Smooth muscle cell (in vitro differentiated cells): ENCODE results near the gene MEF2C. TPM values are rescaled to one million over a fixed set of nuclear protein-coding genes. Genes with fewer than 3 reads are reported as not detected.

Experiments
- DNase-seq: peaks from one replicate; lab custom pipeline; 2025; ENCODE audit not compliant: unreplicated experiment; lab: John Stamatoyannopoulos, UW
- H2AFZ ChIP-seq: fragments of 200-600 bp; sonication (generic); 2 replicates; pipeline ENCODE4 v1.6.0; 2016; ENCODE audit warnings: antibody characterized with exemption, low read depth, mild to moderate bottlenecking
- H3F3A ChIP-seq: fragments of 200-600 bp; sonication (generic); 2 replicates; pipeline ENCODE4 v1.6.0; 2017; ENCODE audit warnings: antibody characterized with exemption, low read depth
- H3K27ac ChIP-seq: fragments of 200-600 bp; sonication (generic); 2 replicates; pipeline ENCODE4 v1.5.1; 2016; ENCODE audit warnings: low read depth, mild to moderate bottlenecking
- H3K27me3 ChIP-seq: fragments of 200-600 bp; sonication (generic); 2 replicates; pipeline ENCODE4 v1.6.1; 2016; ENCODE audit warnings: low read depth, mild to moderate bottlenecking
- H3K36me3 ChIP-seq: fragments of 200-600 bp; sonication (generic); 2 replicates; pipeline ENCODE4 v1.5.1; 2016; ENCODE audit warnings: low read depth
- H3K4me1 ChIP-seq: fragments of 200-600 bp; sonication (generic); 2 replicates; pipeline ENCODE4 v1.5.1; 2016; ENCODE audit warnings: low read depth
- H3K4me2 ChIP-seq: fragments of 200-600 bp; sonication (generic); 2 replicates; pipeline ENCODE4 v1.6.0; 2016; ENCODE audit warnings: mild to moderate bottlenecking
- H3K4me3 ChIP-seq: fragments of 200-600 bp; sonication (generic); 2 replicates; pipeline ENCODE4 v1.5.1; 2016; ENCODE audit warnings: mild to moderate bottlenecking
- H3K79me2 ChIP-seq: fragments of 200-600 bp; sonication (generic); 2 replicates; pipeline ENCODE4 v1.6.0; 2016; ENCODE audit warnings: low read depth, mild to moderate bottlenecking
- H3K9ac ChIP-seq: fragments of 200-600 bp; sonication (generic); 2 replicates; pipeline ENCODE4 v1.6.0; 2016; ENCODE audit warnings: low read depth
- H3K9me3 ChIP-seq: fragments of 200-600 bp; sonication (generic); replicated peaks from 2 replicates; pipeline ENCODE4 v1.5.1; 2016; ENCODE audit warnings: low read depth
- H4K20me1 ChIP-seq: fragments of 200-600 bp; sonication (generic); 2 replicates; pipeline ENCODE4 v1.6.0; 2016; ENCODE audit warnings: low read depth
- CTCF ChIP-seq: fragments of 200-600 bp; sonication (generic); IDR thresholded peaks from 2 replicates; pipeline ENCODE4 v1.5.1; 2017; ENCODE audit warnings: borderline replicate concordance, mild to moderate bottlenecking, antibody characterized with exemption; ENCODE audit not compliant: insufficient read depth, poor library complexity, severe bottlenecking
- WGBS: methylation state at CpG from one replicate; pipeline ENCODE4 v1.1.7; 2016; ENCODE audit warnings: low lambda C conversion rate; 5-methylcytosine and 5-hydroxymethylcytosine counted together
- polyA plus RNA-seq: library from polyadenylated mRNA; unstranded; fragments of >200 nt; fragmentation: Nextera tagmentation; extraction: Ambion mirVana; gene quantifications from 2 replicates; pipeline ENCODE4 v1.2.1, GENCODE V29; 2016
- total RNA-seq: library from RNA; depleted of rRNA; stranded (reverse); fragments of >200 nt; gene quantifications from 2 replicates; pipeline ENCODE4 v1.2.3, GENCODE V29; 2014

MEF2C gene
- total and polyA plus RNA-seq, 2 experiments from 2014 or later, result 11.4 to 14.0 TPM

DNA sequence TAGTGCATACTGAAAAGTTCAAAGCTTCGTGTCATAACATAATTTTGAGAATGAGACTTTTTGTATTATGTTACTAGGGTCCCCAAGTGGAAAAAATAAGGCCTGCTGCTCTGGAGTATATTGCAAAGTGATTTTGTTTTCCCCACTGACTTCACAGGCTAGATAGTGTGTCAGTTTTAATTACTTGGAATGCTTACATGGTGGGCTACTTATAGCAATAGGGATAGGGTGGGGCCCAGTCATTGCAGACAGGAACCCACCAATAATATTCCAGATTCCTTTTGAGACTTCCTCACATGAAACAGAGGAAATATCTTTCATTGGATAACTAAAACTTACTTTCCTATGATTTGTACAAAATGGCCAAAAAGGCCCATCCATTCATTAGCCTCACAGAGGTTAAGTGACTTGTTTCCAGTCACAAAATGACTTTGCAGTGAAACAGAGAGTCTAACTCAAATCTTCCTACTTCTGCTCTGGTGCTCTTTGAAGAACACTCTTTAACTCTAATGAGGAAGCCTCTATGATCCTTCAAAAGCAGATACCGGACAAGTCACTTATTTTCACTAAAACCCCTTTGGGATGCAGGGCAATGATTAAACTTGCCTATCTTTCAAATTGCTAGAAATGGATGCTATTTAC, 16.2 kb upstream of the MEF2C start:
- TF ChIP-seq CTCF, result no peak
- H3K79me2 ChIP-seq, result no peaks in the 10 kb centered on the region
- no peaks in the 10 kb centered on the region for H3K9me3 ChIP-seq
- H3K36me3 ChIP-seq, result no peaks in the 10 kb centered on the region
- H3K27ac ChIP-seq, result no peak overlapping the region
- H3K27me3 ChIP-seq, result no peaks in the 10 kb centered on the region
- no peak overlapping the region for H3K9ac ChIP-seq
- no peak overlapping the region for H2AFZ ChIP-seq
- H3F3A ChIP-seq, result no peaks in the 10 kb centered on the region
- 91% methylated on average over 2 of the region's 2 CpGs for WGBS
- no peak for DNase-seq
- no peak overlapping the region for H3K4me3 ChIP-seq
- H4K20me1 ChIP-seq, result no peaks in the 10 kb centered on the region
- no peak overlapping the region for H3K4me2 ChIP-seq
- H3K4me1 ChIP-seq, result peaks cover 4% of the 10 kb centered on the region

GRCh38 chr5:88897748-88898147, 14.8 kb upstream of the MEF2C start:
- Histone ChIP-seq H3K27ac (no peak overlapping the region), H3K9me3 (no peaks in the 10 kb centered on the region), H3K4me2 (no peak overlapping the region), H3K79me2 (no peaks in the 10 kb centered on the region), H4K20me1 (no peaks in the 10 kb centered on the region), H3K9ac (no peak overlapping the region), H3F3A (no peaks in the 10 kb centered on the region), H2AFZ (no peak overlapping the region), H3K27me3 (no peaks in the 10 kb centered on the region), H3K36me3 (no peaks in the 10 kb centered on the region), H3K4me1 (peaks cover 4% of the 10 kb centered on the region), H3K4me3 (no peak overlapping the region)
- TF ChIP-seq CTCF, result no peak
- 63% methylated on average over 1 of the region's 1 CpG for WGBS
- no peak for DNase-seq

DNA sequence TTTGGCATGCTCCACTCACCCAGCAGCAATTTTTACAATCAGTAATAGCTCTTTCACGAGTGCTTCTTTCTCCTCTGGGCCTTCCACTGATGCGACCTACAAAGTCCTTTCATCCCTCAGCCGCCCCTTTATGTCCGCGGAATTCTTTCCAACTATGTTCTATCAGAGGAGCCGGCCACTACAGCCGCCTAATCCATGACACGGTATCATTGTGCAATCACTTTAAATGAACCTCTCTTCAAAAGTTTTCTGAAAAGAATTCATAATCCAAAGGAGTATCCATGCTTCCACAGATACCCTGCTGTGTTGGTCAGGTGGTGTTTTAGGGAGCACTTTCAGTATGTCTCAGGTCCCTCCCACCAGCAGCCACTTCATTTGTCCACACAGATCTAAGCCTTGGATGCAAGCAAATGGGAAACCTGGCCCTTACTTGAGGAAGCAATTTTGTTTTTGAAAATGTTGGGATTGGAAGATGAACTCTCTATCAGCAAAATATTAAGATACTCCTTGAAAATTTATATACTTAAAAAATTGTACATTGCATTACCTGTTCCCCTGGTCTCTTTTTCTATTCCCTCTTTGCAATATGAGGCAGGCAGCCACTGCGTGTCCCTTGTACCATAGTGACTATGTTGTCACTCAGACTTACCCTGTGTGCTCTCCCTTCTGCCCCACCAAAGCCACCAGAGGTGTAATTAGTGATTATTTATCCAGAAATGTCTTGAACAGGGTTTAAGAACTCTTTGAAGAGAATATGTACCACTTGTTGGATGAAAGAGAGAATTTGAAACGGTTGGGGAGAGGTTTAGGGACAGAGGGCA, 12.9 kb upstream of the MEF2C start:
- DNase-seq, result no peak
- Histone ChIP-seq H3K79me2 (no peaks in the 10 kb centered on the region), H3K4me2 (no peak overlapping the region), H3K27ac (no peak overlapping the region), H4K20me1 (no peaks in the 10 kb centered on the region), H2AFZ (no peak overlapping the region), H3K9ac (no peak overlapping the region), H3F3A (no peaks in the 10 kb centered on the region), H3K9me3 (no peaks in the 10 kb centered on the region), H3K27me3 (no peaks in the 10 kb centered on the region), H3K36me3 (no peaks in the 10 kb centered on the region), H3K4me3 (no peak overlapping the region), H3K4me1 (peaks cover 4% of the 10 kb centered on the region)
- no peak for TF ChIP-seq CTCF
- 87% methylated on average over 10 of the region's 10 CpGs for WGBS

DNA sequence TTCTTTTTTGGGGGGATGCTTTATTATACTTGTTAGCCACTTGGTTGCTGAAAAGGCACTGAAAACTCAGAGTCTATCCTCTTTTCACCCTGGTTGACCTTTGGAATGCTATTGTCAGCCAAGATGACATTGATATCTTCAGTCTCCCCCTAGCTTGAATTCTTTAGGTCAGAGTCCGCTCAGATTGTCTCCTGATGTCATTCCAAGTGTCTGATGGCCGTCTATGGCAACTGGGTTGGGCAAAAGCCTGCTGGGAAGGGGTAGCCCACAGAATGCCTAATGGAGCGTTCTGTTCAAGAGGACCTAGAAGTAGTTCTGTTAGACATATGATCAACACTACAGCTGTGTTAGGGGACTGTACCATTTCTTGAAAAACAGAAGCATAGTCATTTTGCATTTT, 9.7 kb upstream of the MEF2C start:
- H3K27me3 ChIP-seq, result no peaks in the 10 kb centered on the region
- H3K27ac ChIP-seq, result no peak overlapping the region
- no peaks in the 10 kb centered on the region for H3K36me3 ChIP-seq
- no peak overlapping the region for H3K4me2 ChIP-seq
- H3F3A ChIP-seq, result no peaks in the 10 kb centered on the region
- WGBS, result 87% methylated on average over 3 of the region's 3 CpGs
- H3K4me3 ChIP-seq, result no peak overlapping the region
- H3K9me3 ChIP-seq, result no peaks in the 10 kb centered on the region
- H2AFZ ChIP-seq, result no peak overlapping the region
- TF ChIP-seq CTCF, result no peak
- H3K9ac ChIP-seq, result no peak overlapping the region
- no peaks in the 10 kb centered on the region for H4K20me1 ChIP-seq
- H3K4me1 ChIP-seq, result no peaks in the 10 kb centered on the region
- no peak for DNase-seq
- H3K79me2 ChIP-seq, result no peaks in the 10 kb centered on the region
